HepG2 (cell line): ENCODE results near the gene GCH1. TPM values are rescaled to one million over a fixed set of nuclear protein-coding genes. Genes with fewer than 3 reads are reported as not detected.

Experiments used
- FOSL2 ChIP-seq: sonication (generic); formaldehyde crosslinking; IDR thresholded peaks from 2 replicates; pipeline ENCODE4 v1.4.0; 2020; ENCODE audit warnings: missing genetic modification reagents
- GATAD2A ChIP-seq: IDR thresholded peaks from 2 replicates; pipeline ENCODE4 v1.6.1; 2016
- HOXA7 ChIP-seq: sonication (generic); formaldehyde crosslinking; IDR thresholded peaks from 2 replicates; pipeline ENCODE4 v1.8.1; 2022; ENCODE audit warnings: mild to moderate bottlenecking, missing genetic modification reagents, moderate library complexity
- LCORL ChIP-seq, 2 experiments: fragments of 450-650 bp in 1 of 2; sonication (generic) in 1 of 2; formaldehyde crosslinking in 1 of 2; IDR thresholded peaks; 2 replicates each; pipeline versions ENCODE4 v1.5.0 to v1.6.1; 2017 to 2020; ENCODE audit warnings: antibody characterized with exemption in 1 of 2, missing genetic modification reagents in 1 of 2
- MED1 ChIP-seq: sonication (generic); formaldehyde crosslinking; IDR thresholded peaks from 2 replicates; pipeline ENCODE4 v1.4.0; 2020; ENCODE audit warnings: missing genetic modification reagents
- MXD4 ChIP-seq: IDR thresholded peaks from 2 replicates; pipeline ENCODE4 v1.6.1; 2016; ENCODE audit warnings: mild to moderate bottlenecking, missing biosample characterization, missing genetic modification reagents
- PTBP1 ChIP-seq: fragments of 200-400 bp; formaldehyde crosslinking; IDR thresholded peaks from 2 replicates; pipeline ENCODE4 v1.6.1; 2018; ENCODE audit warnings: low read length, low read depth; ENCODE audit not compliant: poor library complexity, severe bottlenecking
- REXO4 ChIP-seq: sonication (generic); formaldehyde crosslinking; IDR thresholded peaks from 2 replicates; pipeline ENCODE4 v1.8.0; 2022; ENCODE audit warnings: missing genetic modification reagents, mild to moderate bottlenecking, borderline replicate concordance
- RXRB ChIP-seq: IDR thresholded peaks from 2 replicates; pipeline ENCODE4 v1.6.1; 2016; ENCODE audit warnings: borderline replicate concordance, missing genetic modification reagents, missing compliant biosample characterization
- SAP130 ChIP-seq: IDR thresholded peaks from 2 replicates; pipeline ENCODE4 v1.6.1; 2016; ENCODE audit warnings: low read depth
- SOX13 ChIP-seq, 3 experiments: fragments of 450-650 bp in 1 of 3; sonication (generic) in 1 of 3; formaldehyde crosslinking in 1 of 3; IDR thresholded peaks in 2 of 3; conservative IDR thresholded peaks in 1 of 3; 2 replicates each; pipeline versions ENCODE4 v1.5.0 to v1.6.1; 2016 to 2020; ENCODE audit warnings: antibody characterized with exemption in 1 of 3, mild to moderate bottlenecking in 1 of 3, missing compliant biosample characterization in 1 of 3, missing genetic modification reagents in 1 of 3, moderate library complexity in 1 of 3
- TBX3 ChIP-seq: fragments of 450-650 bp; IDR thresholded peaks from 2 replicates; pipeline ENCODE4 v1.6.1; 2017; ENCODE audit warnings: antibody characterized with exemption, mild to moderate bottlenecking, inconsistent platforms, borderline replicate concordance
- ZNF180 ChIP-seq: sonication (generic); formaldehyde crosslinking; IDR thresholded peaks from 2 replicates; pipeline ENCODE4 v1.4.0; 2020; ENCODE audit warnings: low read depth, missing genetic modification reagents, borderline replicate concordance
- ZNF281 ChIP-seq: sonication (generic); formaldehyde crosslinking; IDR thresholded peaks from 2 replicates; pipeline ENCODE4 v1.4.0; 2020; ENCODE audit warnings: missing genetic modification reagents, borderline replicate concordance
- ZNF776 ChIP-seq: sonication (generic); formaldehyde crosslinking; IDR thresholded peaks from 2 replicates; pipeline ENCODE4 v1.4.0; 2020; ENCODE audit warnings: mild to moderate bottlenecking, missing genetic modification reagents
- polyA plus RNA-seq, 8 experiments: library from polyadenylated mRNA; depleted of rRNA in 3 of 8; stranded (reverse) in 7 of 8; unstranded in 1 of 8; fragments of >200 nt; fragmentation: Illumina TruSeq in 4 of 8; extraction: Trizol in 4 of 8; gene quantifications; 2 replicates each; pipeline versions ENCODE4 v1.2.1 to v1.2.3, GENCODE V29; 2011 to 2016; ENCODE audit warnings: low read depth in 4 of 8, missing spikeins in 1 of 8, mixed read lengths in 1 of 8; ENCODE audit not compliant: insufficient read depth in 1 of 8
- total RNA-seq, 5 experiments: library from RNA; depleted of rRNA; stranded (reverse); fragments of >200 nt; fragmentation: Illumina TruSeq; extraction: Trizol; gene quantifications; 2 replicates each; pipeline ENCODE4 v1.2.3, GENCODE V29; 2016; ENCODE audit warnings: low read depth in 1 of 5
- TF ChIP-seq, protein P1 (sequence below): sonication (generic); formaldehyde crosslinking; IDR thresholded peaks from 2 replicates; pipeline ENCODE4 v1.5.0; 2020; ENCODE audit warnings: mild to moderate bottlenecking, missing genetic modification reagents
- TF ChIP-seq, protein P2 (sequence below): sonication (generic); formaldehyde crosslinking; IDR thresholded peaks from 2 replicates; pipeline ENCODE4 v1.5.1; 2020; ENCODE audit warnings: mild to moderate bottlenecking, moderate library complexity, missing genetic modification reagents
- TF ChIP-seq, protein P3 (sequence below): sonication (generic); formaldehyde crosslinking; IDR thresholded peaks from 2 replicates; pipeline ENCODE4 v1.8.0; 2022; ENCODE audit warnings: mild to moderate bottlenecking, missing genetic modification reagents, borderline replicate concordance
- TF ChIP-seq, protein P4 (sequence below): sonication (generic); formaldehyde crosslinking; IDR thresholded peaks from 2 replicates; pipeline ENCODE4 v1.4.0; 2020; ENCODE audit warnings: missing genetic modification reagents

Gene GCH1
- total and polyA plus RNA-seq, 2 of the 13 experiments (the other 11 are each of a cell fraction or from before 2014, with no cell fraction given): 15.0 to 25.2 TPM

GRCh38 chr14:54839701-54840119, 62.9 kb downstream of the GCH1 start (continued):
- TF ChIP-seq MXD4 (CRISPR knock-in tag): no peak
- peak; percentile 75 for TF ChIP-seq MED1 (CRISPR knock-in tag)
- TF ChIP-seq REXO4 (CRISPR knock-in tag): no peak
- TF ChIP-seq SAP130 (CRISPR knock-in tag): peak; percentile 77
- TF ChIP-seq HOXA7 (CRISPR knock-in tag): no peak
- peak; percentile 34; the same call in 1 of the 2 replicates for TF ChIP-seq TBX3
- TF ChIP-seq, protein P1, sequence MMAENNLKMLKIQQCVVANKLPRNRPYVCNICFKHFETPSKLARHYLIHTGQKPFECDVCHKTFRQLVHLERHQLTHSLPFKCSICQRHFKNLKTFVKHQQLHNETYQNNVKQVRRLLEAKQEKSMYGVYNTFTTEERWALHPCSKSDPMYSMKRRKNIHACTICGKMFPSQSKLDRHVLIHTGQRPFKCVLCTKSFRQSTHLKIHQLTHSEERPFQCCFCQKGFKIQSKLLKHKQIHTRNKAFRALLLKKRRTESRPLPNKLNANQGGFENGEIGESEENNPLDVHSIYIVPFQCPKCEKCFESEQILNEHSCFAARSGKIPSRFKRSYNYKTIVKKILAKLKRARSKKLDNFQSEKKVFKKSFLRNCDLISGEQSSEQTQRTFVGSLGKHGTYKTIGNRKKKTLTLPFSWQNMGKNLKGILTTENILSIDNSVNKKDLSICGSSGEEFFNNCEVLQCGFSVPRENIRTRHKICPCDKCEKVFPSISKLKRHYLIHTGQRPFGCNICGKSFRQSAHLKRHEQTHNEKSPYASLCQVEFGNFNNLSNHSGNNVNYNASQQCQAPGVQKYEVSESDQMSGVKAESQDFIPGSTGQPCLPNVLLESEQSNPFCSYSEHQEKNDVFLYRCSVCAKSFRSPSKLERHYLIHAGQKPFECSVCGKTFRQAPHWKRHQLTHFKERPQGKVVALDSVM: 0 out of 2 replicates have a peak, but pooled peaks have one; percentile 31
- 0 out of 2 replicates have a peak, but pooled peaks have one; percentile 23 for TF ChIP-seq SOX13 (IDR thresholded peaks at IDR 0.05)
- peak in 1 of 2 experiments; percentile 83; a peak in 2 of 4 replicates for TF ChIP-seq SOX13 (CRISPR knock-in tag; conservative IDR thresholded peaks at IDR 0.05 in 1 of 2, IDR thresholded peaks at IDR 0.05 in 1 of 2)
- TF ChIP-seq, protein P2, sequence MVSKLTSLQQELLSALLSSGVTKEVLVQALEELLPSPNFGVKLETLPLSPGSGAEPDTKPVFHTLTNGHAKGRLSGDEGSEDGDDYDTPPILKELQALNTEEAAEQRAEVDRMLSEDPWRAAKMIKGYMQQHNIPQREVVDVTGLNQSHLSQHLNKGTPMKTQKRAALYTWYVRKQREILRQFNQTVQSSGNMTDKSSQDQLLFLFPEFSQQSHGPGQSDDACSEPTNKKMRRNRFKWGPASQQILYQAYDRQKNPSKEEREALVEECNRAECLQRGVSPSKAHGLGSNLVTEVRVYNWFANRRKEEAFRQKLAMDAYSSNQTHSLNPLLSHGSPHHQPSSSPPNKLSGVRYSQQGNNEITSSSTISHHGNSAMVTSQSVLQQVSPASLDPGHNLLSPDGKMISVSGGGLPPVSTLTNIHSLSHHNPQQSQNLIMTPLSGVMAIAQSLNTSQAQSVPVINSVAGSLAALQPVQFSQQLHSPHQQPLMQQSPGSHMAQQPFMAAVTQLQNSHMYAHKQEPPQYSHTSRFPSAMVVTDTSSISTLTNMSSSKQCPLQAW: peak; percentile 54
- peak; percentile 96; the same call in 1 of the 2 replicates for TF ChIP-seq GATAD2A (CRISPR knock-in tag)
- TF ChIP-seq FOSL2 (CRISPR knock-in tag): peak; percentile 69
- TF ChIP-seq, protein P3, sequence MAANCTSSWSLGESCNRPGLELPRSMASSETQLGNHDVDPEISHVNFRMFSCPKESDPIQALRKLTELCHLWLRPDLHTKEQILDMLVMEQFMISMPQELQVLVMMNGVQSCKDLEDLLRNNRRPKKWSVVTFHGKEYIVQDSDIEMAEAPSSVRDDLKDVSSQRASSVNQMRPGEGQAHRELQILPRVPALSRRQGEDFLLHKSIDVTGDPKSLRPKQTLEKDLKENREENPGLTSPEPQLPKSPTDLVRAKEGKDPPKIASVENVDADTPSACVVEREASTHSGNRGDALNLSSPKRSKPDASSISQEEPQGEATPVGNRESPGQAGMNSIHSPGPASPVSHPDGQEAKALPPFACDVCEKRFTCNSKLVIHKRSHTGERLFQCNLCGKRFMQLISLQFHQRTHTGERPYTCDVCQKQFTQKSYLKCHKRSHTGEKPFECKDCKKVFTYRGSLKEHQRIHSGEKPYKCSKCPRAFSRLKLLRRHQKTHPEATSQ: peak; percentile 49; the same call in 1 of the 2 replicates
- peak; percentile 54; the same call in 1 of the 2 replicates for TF ChIP-seq ZNF281
- peak; percentile 67; the same call in 1 of the 2 replicates for TF ChIP-seq RXRB (CRISPR knock-in tag)
- no peak for TF ChIP-seq LCORL (IDR thresholded peaks at IDR 0.05)
- peak; percentile 71 for TF ChIP-seq LCORL (CRISPR knock-in tag; IDR thresholded peaks at IDR 0.05)
- TF ChIP-seq ZNF180 (CRISPR knock-in tag): no peak
- no peak for TF ChIP-seq PTBP1
- TF ChIP-seq, protein P4, sequence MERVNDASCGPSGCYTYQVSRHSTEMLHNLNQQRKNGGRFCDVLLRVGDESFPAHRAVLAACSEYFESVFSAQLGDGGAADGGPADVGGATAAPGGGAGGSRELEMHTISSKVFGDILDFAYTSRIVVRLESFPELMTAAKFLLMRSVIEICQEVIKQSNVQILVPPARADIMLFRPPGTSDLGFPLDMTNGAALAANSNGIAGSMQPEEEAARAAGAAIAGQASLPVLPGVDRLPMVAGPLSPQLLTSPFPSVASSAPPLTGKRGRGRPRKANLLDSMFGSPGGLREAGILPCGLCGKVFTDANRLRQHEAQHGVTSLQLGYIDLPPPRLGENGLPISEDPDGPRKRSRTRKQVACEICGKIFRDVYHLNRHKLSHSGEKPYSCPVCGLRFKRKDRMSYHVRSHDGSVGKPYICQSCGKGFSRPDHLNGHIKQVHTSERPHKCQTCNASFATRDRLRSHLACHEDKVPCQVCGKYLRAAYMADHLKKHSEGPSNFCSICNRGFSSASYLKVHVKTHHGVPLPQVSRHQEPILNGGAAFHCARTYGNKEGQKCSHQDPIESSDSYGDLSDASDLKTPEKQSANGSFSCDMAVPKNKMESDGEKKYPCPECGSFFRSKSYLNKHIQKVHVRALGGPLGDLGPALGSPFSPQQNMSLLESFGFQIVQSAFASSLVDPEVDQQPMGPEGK: peak; percentile 39; the same call in 1 of the 2 replicates
- TF ChIP-seq ZNF776 (CRISPR knock-in tag): no peak
